Measurements from ENCODE around the gene TCL1A.

The TCL1A gene

DNA sequence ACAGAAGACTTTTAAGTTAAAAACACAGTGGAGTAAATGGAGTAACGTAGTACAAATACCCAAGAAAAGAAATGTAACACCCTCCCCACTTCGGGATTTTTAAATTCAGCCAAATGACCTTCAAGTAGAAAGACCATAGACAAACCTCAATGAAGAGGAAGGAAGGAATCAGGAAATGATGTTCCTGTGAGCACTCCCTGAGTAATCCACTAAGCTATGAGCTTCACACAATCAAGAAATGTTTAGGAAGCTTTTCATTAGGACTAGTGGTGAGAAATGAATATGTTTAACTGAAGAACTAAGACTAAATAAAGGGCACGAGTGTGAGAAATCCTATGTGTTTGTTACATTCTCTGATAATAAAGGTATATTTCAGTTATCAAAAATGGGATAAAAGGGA, 10.1 kb downstream of the TCL1A start:
- no peak for DNase-seq

DNA sequence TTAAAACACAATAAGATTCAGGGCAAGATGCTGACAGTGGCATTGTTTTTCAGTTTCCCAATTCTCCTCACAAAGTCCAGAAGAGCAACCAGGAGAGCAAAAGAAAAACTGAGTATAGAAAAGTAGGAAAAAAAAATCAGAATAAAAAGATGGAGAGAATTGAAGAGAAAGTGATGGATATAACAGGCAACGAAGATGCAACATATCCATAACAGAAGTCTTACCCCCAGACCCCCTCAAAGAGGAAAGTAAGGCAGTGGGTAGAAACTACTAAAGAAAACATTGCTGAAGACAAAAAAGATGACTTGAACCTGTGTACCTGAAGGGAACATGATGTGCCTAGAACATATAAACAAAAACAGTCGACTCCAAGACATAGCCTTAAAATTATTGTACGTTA, 10.6 kb downstream of the TCL1A start:
- DNase-seq, result no peak

GRCh38 chr14:95701846-95702221, 12.1 kb downstream of the TCL1A start:
- DNase-seq, result no peak

GRCh38 chr14:95700221-95700976, 13.5 kb downstream of the TCL1A start:
- DNase-seq, result no peak

- DNase-seq, result no peak
Observed at GRCh38 chr14:95699412-95699811, 14.5 kb downstream of the TCL1A start.

DNA sequence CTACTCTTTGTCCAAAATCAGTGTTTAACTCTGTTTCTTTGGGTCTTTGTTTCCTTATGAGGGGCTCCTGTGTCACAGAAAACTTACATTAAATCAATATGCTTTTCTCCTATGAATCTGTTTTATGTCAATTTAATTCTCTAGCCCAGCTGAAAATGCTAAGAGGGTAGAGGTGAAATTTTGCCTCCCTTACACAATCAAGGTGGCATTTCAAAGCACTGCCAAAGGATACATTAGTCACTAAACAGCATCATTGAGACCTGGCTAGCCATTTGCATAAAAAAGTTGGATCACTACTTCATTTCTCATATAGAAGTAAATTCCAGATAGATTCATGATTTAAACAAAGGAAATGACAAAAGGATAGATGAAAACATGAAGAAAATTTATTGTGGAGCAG, 15.6 kb downstream of the TCL1A start:
- no peak for DNase-seq

DNA sequence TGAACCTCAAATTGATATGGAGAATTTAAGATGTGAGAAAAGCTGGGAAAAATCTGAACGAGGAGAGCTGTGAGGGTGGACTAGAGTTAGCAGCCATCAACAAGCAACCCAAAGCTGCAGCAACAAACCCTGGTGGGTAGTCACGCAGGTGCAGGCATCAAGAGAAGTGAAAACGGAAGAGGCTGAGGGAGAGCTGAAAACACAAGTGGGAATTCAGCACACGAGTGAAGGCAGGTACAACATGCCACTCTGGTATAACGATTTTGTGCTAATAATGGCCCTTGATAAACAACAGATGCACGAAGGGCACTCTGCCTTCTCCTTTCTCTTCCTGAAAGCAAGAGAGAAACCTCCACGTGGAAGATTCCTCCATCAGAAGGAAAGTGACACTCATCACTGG, 16.2 kb downstream of the TCL1A start:
- DNase-seq, result no peak

- DNase-seq, result no peak
Observed at GRCh38 chr14:95696741-95697140, 17.2 kb downstream of the TCL1A start.

DNA sequence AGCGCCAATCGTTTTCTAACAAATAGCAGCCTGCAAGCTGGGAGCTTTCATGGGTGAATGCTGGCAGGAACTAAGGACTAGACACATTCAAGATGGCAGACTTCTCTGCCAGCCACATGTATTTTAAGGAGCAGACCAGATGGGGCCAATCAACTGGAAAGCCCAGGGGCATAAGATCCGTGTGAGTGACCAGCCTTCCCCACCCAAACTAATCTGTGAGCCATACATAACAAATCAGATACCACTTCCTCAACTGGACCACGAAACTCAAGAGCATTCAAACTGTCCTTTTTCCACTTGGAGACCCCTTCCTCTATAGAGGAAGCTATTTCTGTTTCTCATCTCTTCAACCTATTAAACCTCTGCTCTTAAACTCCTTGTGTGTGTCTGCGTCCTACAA, 18.0 kb downstream of the TCL1A start:
- no peak for DNase-seq

DNA sequence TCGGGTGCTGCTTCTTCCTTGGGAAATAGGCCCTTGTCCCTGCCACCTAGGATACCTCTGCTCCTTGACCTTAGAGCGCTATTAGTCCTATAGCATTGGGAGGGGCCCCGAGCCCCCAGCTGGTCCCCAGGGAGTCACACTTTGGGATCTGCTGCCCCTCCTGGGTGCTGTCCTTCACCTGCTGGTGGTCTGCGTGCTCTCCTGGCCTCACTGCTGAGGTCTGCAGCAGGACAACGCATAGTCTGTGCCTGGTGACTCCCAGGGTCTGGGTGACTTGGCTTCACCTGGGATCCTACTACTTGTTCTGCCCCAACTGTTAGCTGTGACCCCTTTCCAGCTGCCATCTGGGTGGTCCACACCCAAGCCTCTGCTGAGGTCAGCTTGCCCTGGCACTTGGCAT, 18.9 kb downstream of the TCL1A start:
- DNase-seq, result no peak

GRCh38 chr14:95692109-95692508, 21.8 kb downstream of the TCL1A start:
- DNase-seq, result no peak

GRCh38 chr14:95691591-95691990, 22.3 kb downstream of the TCL1A start:
- DNase-seq, result no peak

- no peak for DNase-seq
Observed at GRCh38 chr14:95690815-95691214, 23.1 kb downstream of the TCL1A start.

- no peak for DNase-seq
Observed at GRCh38 chr14:95689441-95689840, 24.5 kb downstream of the TCL1A start.

GRCh38 chr14:95686935-95687334, 27.0 kb downstream of the TCL1A start:
- no peak for DNase-seq

- no peak for DNase-seq
Observed at GRCh38 chr14:95685978-95686922, 27.7 kb downstream of the TCL1A start, which contains the start of gene TCL1B. Gene TCL1B, plus strand, starts transcription at chr14:95686426. Its CDS starts 42 bp downstream, at chr14:95686468.

DNA sequence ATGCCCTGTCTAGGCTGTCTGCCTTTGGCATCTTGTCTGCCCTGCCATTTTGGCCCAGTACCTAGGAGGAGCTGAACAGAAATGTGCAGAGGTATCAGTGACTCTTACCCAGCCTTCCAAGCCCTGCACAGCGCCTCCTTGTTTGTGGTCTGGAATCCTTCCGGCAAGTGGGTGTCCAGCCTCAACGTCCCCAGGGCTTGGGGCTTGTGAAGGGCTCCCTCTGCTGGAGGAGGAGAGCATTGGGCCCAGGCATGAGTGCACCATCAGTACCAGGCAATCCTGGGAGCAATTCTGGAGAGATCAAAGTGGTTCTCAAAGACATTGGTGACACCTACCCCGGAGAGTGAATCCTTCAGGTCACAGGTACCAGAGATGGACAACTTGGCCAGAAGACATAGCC, 30.1 kb downstream of the TCL1A start:
- no peak for DNase-seq

GRCh38 chr14:95681153-95681552, 32.8 kb downstream of the TCL1A start:
- no peak for DNase-seq

DNA sequence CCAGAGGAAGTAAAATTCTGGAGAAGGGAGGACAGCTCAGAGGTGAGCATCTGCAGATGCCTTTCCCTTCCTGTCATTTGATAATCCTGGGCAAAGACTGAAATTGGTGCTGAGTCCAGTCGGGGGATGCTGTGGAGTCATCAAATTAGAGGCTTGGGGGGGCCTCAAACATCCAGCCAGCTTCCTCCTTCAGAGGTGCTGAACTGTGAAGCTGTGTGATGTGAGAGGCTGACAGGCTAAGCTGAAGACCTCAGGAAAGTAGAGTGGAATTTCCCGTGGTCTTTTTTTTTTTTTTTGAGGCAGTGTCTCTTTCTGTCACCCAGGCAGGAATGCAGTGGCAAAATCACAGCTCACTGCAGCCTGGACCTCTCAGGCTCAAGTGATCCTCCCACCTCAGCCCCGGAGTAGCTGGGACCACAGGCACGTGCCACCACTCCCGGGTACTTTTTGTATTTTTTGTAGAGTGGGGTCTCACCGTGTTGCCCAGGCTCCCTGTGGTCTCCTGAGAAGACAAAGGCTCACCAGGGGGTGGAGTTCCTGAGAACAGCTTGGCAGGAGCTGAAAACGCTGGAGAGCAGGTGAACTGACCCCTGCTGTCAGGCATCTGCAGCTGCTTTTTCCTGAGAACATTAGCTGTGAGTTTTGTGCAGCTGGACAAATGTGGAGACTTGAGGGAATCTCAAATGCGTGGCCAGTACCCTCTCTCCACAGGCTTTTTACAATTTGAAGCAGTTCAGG, 33.8 kb downstream of the TCL1A start:
- no peak for DNase-seq

DNA sequence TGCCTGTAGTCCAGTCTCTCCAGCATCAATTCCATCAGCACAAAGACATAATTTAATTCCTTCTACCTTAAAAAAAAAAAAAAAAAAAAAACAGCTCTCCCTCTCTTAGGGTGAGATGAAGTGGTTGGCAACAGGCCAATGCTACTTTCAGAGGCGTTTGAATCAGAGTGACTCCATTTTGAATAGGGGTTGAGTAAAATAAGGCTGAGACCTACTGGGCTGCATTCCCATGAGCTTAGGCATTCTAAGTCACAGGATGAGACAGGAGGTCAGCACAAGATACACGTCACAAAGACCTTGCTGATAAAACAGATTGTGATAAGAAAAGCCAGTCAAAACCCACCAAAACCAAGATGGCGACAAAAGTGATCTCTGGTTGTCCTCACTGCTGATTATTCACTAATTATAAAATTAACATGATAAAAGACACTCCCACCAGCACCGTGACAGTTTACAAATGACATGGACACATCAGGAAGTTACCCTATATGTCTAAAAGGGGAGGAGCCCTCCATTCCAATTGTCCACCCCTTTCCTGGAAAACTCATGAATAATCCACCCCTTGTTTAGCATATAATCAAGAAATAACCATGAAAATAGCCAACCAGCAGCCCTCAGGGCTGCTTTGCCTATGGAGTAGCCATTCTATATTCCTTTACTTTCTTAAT, 34.6 kb downstream of the TCL1A start:
- DNase-seq, result no peak

DNA sequence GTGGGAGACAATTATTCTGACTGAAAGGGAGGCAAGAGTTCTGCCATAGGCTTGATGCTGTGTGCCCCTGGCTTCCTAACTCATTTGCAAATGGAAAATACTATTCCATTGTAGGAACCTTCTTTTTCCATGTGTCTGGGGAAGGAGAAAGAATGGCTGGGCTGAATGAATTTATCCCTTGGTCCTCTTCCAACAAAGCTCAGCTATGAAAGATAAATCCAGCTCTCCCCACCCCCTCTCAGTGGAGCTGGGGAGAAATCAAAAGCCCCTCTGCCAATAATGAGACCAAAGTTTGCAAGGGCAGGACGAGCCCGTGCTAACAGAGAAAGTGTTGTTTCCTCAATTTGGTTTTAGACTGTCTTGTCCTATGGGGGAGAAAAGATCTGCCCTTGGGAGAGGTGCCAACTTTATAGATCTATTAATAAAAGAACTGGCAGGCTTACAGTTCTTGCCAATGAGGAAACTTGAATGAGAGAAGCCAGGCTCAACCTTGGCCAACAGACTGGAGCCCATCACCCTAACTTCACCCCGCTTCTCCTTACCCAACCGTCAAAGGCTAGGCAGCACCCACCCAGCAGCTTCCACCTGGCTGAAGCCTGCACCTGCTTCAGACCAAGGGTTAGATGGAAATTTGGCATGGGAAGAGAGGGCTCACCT, 36.6 kb downstream of the TCL1A start:
- DNase-seq, result no peak

DNA sequence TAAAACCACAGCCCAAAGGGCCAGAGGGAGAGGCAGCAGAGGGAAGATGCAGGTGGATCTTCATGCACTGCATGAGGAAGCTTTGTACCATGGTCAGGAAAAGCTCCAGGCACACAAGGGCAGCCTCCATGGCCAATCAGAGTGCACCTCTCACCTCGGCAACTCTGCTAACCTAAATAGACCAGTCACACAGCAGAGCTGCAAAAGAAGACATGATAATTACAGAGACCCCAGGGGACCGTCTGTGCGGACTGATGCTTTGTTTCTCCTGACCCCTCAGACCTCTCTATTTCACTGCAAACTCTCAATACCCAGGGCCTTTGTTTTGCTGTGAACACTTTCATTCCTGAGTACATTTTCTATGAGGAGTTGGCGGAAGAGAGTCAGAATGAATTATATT, 38.4 kb downstream of the TCL1A start:
- no peak for DNase-seq

All from activated CD4-positive, CD25-positive, alpha-beta regulatory T cell (primary cell).